Activated T-helper 17 cell treated with anti-CD3 and anti-CD28 coated beads, Interleukin-2, amount 50 U/mL, for 72 hours (primary cell): ENCODE measurements around the gene TMEM182. TPM values are rescaled to one million over a fixed set of nuclear protein-coding genes. Genes with fewer than 3 reads are reported as not detected.

Experiments
- ATAC-seq: fragments of 150-1000 bp; cut with Tn5 transposase; replicated peaks from 2 replicates; pipeline ENCODE4 v1.10.0; 2021; ENCODE audit warnings: mild to moderate bottlenecking, moderate library complexity
- H3K27ac Mint-ChIP-seq: one replicate; pipeline ENCODE4 v1.8.0; 2022; ENCODE audit warnings: mixed read lengths
- H3K27me3 Mint-ChIP-seq: one replicate; pipeline ENCODE4 v1.8.0; 2022; ENCODE audit warnings: mixed read lengths
- H3K36me3 Mint-ChIP-seq: one replicate; pipeline ENCODE4 v1.8.0; 2022; ENCODE audit warnings: low read depth, mild to moderate bottlenecking, mixed read lengths
- H3K4me1 Mint-ChIP-seq: one replicate; pipeline ENCODE4 v1.8.0; 2022; ENCODE audit warnings: mixed read lengths
- H3K4me3 Mint-ChIP-seq: one replicate; pipeline ENCODE4 v1.8.0; 2022; ENCODE audit warnings: mild to moderate bottlenecking, mixed read lengths
- H3K9me3 Mint-ChIP-seq: one replicate; pipeline ENCODE4 v1.8.0; 2022; ENCODE audit warnings: mixed read lengths
- total RNA-seq, 2 donors: library from RNA; stranded (reverse); gene quantifications; one replicate each; pipeline ENCODE4 v1.2.3, GENCODE V29; 2022

Gene TMEM182
- total RNA-seq, 2 donors from 2014 or later = 4.9 to 6.4 TPM

DNA sequence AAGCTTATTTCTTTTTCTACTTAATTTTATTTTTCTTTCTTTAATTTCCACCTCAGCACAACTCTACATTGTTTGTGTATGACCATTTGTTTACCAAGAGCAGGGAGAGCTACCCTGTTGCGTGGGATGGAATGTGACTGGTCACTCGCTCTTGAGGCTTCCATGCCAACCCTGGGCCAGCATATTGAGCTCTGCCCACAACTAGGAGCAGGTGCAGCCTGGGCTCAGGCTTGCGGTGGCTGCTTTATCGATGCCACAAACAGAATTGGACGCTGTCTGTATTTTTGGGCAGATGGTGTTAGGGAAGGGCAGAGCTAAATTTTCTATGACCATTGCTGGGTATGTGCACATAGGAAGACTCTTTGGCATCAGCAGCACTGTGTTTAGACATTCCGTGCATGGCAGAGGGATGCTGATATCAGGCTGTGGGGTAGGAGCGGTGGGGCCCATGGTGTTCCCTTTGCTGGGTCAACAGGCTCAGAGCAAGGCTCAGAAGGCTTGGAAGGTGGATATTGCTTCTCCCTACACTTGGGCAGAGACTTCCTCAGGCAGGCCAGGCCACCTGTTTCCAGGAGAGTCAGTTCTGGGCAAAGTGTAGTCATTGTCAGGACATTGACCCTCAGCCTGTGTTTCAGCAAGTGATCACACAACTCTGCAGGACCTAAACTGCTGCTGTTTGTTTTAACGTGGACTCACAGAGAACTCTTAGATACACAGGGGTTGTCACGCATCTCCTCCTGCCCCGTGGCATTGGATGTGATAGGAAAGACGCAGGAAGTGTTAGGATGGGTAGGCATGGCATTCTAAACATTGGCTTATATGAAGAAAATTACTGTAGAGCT, 40.2 kb downstream of the TMEM182 start:
- no peaks in the 10 kb centered on the region for H3K27me3 Mint-ChIP-seq
- no peak for ATAC-seq
- H3K27ac Mint-ChIP-seq = no peak overlapping the region

DNA sequence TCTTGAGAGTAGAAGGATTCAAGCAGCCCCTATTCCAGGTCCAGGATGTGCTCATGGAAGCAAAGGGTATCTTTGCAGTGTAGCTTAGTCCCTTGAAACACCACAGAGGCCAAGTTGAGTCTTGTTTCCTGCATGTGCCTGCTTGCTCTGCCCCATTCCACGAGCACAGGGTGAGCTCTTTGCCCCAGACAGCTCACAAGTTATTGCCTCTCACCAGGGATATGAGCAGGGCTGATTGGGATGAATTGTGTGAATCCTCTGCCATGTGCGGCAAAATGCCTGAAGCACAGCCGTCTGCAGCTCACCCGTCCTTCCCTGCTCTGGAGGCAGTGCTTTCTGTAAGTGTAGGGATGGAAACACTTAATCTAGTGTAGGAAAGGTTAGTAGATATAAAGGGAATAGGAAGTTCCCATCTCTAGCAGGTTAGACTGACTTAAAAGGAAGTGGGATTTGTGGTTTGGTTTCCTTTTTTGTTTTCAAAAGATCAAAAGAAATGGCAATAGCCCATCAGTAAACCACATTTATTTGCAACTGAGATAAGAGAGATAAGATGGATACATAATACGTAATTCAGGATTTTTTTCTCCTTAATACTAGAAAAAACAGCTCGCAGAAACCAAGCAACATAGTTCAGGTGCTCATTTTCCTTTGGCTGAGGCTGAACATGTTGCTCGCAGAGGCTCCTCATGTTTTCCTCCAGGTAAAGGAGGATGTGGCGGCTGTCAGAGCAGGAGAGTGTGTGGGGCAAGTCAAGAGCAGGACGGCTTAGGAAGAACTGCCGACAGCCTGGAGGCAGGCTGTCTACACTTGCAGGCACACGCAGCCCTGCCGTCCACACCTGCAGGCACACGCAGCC, 41.4 kb downstream of the TMEM182 start:
- peaks cover 29% of the 10 kb centered on the region for H3K36me3 Mint-ChIP-seq
- peaks cover 8% of the 10 kb centered on the region for H3K4me1 Mint-ChIP-seq
- ATAC-seq = peak; percentile 61

More for the DNA sequence above, 40.2 kb downstream of the TMEM182 start:
- Mint-ChIP-seq H3K4me1 (peaks cover 8% of the 10 kb centered on the region), H3K36me3 (peaks cover 40% of the 10 kb centered on the region), H3K4me3 (no peak overlapping the region), H3K9me3 (peaks cover 33% of the 10 kb centered on the region)

DNA sequence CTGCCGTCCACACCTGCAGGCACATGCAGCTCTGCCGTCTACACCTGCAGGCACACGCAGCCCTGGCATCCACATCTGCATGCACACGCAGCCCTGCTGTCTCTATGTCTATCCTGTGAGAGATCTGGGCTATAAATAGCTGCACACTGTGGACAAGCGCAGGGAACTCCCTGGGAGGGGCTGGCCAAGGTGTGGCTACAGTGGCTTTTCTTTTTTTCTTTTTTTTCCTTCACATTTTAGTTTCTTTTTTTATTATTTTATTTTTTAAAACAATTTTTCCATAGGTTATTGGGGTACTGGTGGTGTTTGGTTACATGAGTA, 42.0 kb downstream of the TMEM182 start:
- ATAC-seq = peak; percentile 16
- Mint-ChIP-seq H3K9me3 (peaks cover 33% of the 10 kb centered on the region), H3K27ac (no peak overlapping the region), H3K4me3 (peak overlapping the region; percentile 41), H3K27me3 (no peaks in the 10 kb centered on the region), H3K36me3 (peaks cover 24% of the 10 kb centered on the region), H3K4me1 (peaks cover 8% of the 10 kb centered on the region)

More for the DNA sequence above, 41.4 kb downstream of the TMEM182 start:
- peak overlapping the region; percentile 41 for H3K4me3 Mint-ChIP-seq
- no peaks in the 10 kb centered on the region for H3K27me3 Mint-ChIP-seq
- H3K27ac Mint-ChIP-seq = no peak overlapping the region
- peaks cover 33% of the 10 kb centered on the region for H3K9me3 Mint-ChIP-seq

DNA sequence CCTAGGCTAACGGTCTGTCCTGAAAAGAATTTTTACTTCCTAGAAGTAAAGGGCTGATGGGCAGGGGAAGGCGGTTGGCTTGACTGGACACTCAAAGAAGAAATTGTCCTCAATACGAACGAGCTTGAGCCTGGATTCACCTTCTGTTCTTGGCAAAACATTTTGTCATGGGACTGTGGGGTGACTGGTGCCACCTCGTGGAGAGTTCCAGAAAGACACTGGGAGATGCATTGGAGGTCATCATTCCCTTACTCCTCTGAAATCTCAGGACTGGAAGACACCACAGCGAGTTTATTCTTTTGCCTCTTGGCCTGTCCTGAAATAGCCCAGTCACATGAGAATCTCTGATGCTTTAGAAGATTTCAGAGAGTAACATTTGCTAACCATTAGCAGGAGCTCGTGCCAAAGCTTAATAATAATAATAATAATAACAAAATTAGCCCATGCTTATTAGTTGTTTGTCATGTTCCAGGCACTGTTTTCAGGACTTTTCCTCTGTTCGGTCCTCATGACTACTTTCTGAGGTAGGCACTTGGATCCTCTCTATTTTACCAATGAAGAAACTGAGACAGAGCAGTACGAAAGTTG, 44.5 kb downstream of the TMEM182 start:
- Mint-ChIP-seq H3K4me3 (no peak overlapping the region), H3K9me3 (peaks cover 11% of the 10 kb centered on the region), H3K4me1 (peaks cover 8% of the 10 kb centered on the region), H3K27ac (no peak overlapping the region), H3K36me3 (no peaks in the 10 kb centered on the region), H3K27me3 (no peaks in the 10 kb centered on the region)
- peak; percentile 34 for ATAC-seq

DNA sequence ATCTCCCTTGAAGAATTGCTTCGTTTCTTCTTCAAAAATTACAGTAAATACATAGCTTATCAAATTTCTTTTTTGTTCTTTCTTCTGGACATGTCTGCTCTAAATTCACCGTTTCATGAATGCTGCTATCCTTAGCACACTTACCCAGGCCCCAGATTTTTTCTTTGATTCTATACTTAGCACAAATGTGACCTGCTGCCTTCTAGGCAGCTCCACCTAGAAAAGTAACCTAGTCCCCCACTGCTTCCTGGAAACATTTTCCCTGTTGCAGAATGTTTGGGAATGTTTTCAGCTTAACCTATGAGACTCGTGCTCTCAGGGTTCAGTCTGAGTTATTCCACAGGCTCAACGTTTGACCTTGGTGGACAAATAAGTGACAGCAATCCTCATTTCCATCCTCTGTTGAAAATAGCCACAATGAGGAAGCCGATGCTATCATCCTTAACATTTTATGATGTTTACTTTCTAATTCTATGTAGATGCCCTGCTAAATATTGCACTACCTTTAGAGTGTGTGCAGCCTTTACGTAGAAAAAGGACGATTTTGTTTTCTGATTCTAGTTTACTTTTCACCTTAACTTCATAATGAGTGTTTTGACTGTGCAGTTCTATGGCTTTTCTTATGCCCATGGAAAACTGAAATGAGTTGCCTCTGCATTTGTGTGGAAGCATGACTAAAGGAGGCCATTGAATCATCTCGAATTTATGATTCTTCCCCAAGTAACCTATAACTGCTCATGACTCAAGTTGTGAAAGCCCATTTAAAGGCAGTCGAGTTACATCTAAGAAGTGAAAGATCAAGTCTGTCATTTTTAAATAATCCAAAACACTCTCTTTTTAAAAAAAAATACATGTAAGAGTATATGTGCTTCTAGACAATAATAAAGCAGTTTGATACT, 47.7 kb downstream of the TMEM182 start:
- Mint-ChIP-seq H3K9me3 (no peaks in the 10 kb centered on the region), H3K4me3 (no peak overlapping the region), H3K27ac (no peak overlapping the region), H3K36me3 (no peaks in the 10 kb centered on the region), H3K27me3 (no peaks in the 10 kb centered on the region), H3K4me1 (no peaks in the 10 kb centered on the region)
- ATAC-seq = peak; percentile 92

DNA sequence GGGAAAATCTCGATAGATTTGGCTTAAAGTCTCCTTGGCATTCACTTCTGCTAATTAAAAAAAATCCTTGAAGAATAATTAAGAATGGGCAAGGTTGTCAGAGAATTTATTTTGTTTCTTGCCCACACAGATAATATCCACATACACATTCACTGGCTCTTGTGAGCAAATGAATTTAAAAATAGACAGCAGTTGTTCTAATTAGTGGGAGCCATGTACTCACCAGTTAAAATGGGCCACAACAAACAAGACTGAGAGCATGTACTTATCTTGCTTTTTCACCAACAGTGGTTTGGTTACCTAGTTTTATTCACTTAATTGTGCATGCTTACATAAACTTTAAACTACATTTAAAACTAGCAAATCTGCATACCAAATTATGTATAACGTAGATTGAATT, 53.5 kb downstream of the TMEM182 start:
- ATAC-seq = no peak
- no peaks in the 10 kb centered on the region for H3K27me3 Mint-ChIP-seq
- no peak overlapping the region for H3K4me3 Mint-ChIP-seq
- no peaks in the 10 kb centered on the region for H3K4me1 Mint-ChIP-seq
- peaks cover 10% of the 10 kb centered on the region for H3K36me3 Mint-ChIP-seq
- no peaks in the 10 kb centered on the region for H3K9me3 Mint-ChIP-seq
- H3K27ac Mint-ChIP-seq = no peak overlapping the region

DNA sequence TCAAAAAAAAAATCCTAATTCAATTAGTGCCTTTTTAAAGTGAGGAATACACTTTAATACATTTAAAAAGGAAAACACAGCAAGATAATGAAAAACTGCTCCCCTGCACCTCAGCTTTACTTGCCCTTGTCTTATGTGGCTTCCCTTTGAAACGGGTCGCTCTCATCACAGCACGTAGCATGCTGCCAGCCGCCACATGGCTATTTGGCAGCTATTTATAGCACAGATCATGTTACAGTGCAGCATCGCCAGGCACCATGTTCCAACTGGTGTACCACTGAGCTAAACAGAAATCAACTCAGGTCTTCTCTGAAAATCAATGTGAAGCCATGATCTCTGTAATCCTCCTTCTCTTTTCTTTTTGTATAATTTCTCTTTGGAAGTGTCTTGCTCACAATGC, 65.1 kb downstream of the TMEM182 start:
- Mint-ChIP-seq H3K4me3 (no peak overlapping the region), H3K9me3 (no peaks in the 10 kb centered on the region), H3K27me3 (no peaks in the 10 kb centered on the region), H3K36me3 (no peaks in the 10 kb centered on the region), H3K27ac (no peak overlapping the region), H3K4me1 (no peaks in the 10 kb centered on the region)
- no peak for ATAC-seq

DNA sequence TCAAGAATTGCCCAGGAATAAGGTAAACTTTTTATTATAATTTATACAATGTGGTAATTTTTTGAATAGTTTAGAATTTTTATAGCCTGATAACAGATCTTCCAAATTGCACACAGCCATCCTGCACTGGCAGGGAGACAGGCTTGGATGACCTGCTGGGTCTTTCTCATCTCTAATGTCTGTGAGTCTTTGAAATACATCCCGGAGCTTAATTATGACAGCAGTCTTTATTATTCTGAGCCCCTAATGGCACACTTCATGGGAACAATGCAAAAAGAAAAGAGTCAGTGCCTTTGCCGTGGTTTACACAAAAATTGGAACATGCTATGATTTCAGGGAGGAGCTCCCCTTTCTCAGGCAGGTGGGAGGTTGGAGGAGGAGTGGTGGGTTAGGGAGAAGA, 71.0 kb downstream of the TMEM182 start:
- Mint-ChIP-seq H3K4me3 (no peak overlapping the region), H3K4me1 (no peaks in the 10 kb centered on the region), H3K36me3 (no peaks in the 10 kb centered on the region), H3K27me3 (no peaks in the 10 kb centered on the region), H3K9me3 (no peaks in the 10 kb centered on the region), H3K27ac (no peak overlapping the region)
- no peak for ATAC-seq

DNA sequence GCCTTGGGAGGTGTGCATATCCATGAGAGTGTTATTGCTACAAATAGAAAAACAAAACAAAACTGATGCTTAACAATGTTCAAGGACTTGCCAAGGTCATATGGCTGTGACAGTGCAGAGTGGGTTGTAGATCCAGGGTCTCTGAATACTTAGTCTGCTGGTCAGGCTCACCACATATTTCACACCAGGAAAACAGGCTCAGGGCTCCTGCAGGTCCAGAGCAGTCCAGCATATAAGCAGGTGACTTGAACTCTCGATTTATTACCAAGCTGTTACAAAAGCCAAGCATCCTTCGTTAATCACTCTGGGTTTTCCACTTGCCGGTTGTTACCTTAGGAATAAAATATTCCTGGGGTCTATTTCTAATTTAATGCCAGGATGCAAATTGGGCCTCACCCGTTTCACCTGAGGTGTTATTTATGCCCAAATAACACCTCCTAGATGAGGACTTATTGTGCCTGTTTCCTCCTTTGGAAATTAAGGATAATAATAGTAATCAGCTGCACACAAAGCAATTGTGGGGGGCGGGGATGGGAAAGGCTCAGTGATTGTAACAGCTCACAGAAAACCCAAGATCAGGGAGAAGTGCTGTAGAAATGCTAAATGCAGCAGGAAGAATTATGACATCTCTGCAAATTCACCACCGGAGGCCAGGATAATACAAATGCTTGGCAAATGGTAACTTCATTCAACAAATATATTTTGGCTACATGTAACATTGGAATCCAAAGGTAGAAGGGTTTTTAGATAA, 72.9 kb downstream of the TMEM182 start:
- H3K9me3 Mint-ChIP-seq = no peaks in the 10 kb centered on the region
- no peaks in the 10 kb centered on the region for H3K4me1 Mint-ChIP-seq
- ATAC-seq = no peak
- no peak overlapping the region for H3K27ac Mint-ChIP-seq
- H3K27me3 Mint-ChIP-seq = no peaks in the 10 kb centered on the region
- no peak overlapping the region for H3K4me3 Mint-ChIP-seq
- no peaks in the 10 kb centered on the region for H3K36me3 Mint-ChIP-seq

DNA sequence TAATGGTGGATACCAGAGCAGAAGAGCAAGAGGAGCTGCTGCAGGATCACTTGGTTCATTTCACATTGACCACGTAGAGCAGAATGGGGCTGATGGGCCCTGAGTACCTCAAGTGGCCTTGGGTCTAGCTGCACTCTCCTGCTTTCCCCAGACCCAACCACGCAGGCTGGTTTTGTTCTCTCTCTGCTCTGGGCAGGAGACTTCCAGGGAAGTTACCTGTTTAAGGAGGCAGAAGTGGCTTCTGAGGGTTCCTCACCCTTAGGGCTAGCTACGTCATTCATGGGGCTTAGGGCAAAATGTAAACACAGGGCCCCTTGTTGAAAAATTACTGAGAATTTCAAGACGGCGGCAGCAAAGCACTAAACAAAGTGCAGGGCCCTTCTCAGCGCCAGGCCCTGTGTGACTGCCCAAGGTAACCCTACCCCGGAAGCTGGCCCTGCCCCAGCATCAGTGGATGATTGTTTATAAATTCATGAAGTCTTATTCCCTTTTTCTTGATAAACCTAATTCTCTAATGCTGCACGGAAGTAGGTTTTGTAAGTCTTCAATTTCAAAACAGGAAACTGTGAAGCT, 75.9 kb downstream of the TMEM182 start:
- H3K4me3 Mint-ChIP-seq = no peak overlapping the region
- H3K9me3 Mint-ChIP-seq = no peaks in the 10 kb centered on the region
- no peak for ATAC-seq
- H3K27ac Mint-ChIP-seq = no peak overlapping the region
- no peaks in the 10 kb centered on the region for H3K4me1 Mint-ChIP-seq
- H3K27me3 Mint-ChIP-seq = no peaks in the 10 kb centered on the region
- no peaks in the 10 kb centered on the region for H3K36me3 Mint-ChIP-seq

DNA sequence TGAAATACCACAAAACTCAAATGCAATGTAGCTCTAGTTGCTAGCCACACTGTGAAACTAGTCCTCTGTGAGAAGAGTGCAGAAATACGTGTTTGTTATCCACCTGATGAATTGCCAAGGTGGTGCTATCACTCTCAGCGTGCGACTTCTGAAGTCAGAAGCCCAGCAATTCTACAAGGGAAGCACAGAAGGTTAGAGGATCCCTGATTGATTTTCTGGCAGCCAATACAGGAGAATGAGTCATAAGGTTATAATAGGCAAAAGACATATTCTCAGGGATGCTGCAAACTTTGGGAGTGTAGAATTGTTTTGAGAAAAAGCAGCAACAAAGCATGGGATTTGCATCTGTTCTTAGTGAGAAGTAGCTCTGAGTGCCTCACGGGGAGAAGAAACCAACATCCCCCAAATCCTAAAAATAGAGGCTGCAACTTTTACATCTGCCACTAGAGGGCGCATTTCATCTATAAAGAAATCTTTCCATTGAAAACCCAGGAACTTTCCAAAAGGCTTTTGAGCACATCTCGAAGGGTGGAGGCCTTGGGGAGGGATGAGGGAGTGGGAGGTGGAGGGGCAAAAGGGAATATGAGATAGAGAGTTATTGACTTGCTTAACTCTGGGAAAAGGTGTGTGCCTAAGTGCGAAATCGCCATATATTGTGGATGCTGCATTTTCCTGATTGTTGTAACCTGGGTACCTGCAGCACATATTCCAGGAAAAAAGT, 78.0 kb downstream of the TMEM182 start:
- Mint-ChIP-seq H3K9me3 (no peaks in the 10 kb centered on the region), H3K36me3 (no peaks in the 10 kb centered on the region), H3K27ac (no peak overlapping the region), H3K27me3 (no peaks in the 10 kb centered on the region), H3K4me3 (no peak overlapping the region), H3K4me1 (no peaks in the 10 kb centered on the region)
- no peak for ATAC-seq

DNA sequence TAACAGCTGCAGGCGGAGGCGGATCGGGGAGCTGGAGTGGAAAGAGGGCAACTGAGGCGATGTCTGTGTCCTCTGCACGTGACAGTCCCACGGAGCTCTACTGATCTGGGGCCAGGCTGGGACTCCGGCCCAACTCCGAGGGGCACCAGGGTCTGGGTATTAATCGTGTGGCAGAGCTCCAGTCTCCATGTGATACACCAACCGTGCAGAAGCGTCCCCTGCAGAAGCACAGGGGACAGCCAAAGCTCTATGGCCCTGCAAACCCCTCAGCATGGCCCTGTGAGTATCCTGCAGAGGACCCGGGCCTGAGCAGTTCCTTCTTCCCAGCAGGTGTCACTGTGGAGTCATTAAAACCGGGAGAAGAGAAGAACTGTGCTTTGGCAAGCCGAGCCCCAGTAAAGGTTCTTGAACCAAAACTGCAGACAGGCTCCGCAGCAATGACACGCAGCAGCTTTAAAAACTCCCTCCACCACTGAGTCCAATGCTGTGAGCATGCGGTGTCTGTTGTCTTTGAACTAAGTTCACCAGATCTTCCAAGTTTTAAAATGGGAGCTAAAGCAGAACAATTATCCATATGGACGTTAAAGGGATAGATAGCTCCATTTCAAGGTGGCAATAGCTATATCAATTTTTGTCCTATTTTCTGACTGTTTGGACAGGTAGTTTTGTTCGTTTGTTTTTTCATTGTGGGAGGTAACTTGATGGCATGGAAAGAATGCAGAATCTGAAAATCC, 79.4 kb downstream of the TMEM182 start:
- Mint-ChIP-seq H3K27ac (no peak overlapping the region), H3K4me1 (no peaks in the 10 kb centered on the region), H3K27me3 (no peaks in the 10 kb centered on the region), H3K9me3 (no peaks in the 10 kb centered on the region), H3K36me3 (no peaks in the 10 kb centered on the region), H3K4me3 (no peak overlapping the region)
- peak; percentile 24 for ATAC-seq
